WTC11 (cell line): Measurements from ENCODE around the gene RLN3. TPM values are rescaled to one million over a fixed set of nuclear protein-coding genes. Genes with fewer than 3 reads are reported as not detected.
A peak's percentile ranks its signal among the peaks of the same experiment; 100 is the strongest.

Source experiments
- ATAC-seq: fragments of 200-7000 bp; cut with Tn5 transposase; 2 replicates; pipeline ENCODE4 v1.10.0; 2021; ENCODE audit warnings: mild to moderate bottlenecking, moderate library complexity
- CTCF ChIA-PET: fragments of 300-600 bp; sonication (Branson Sonifier 250); formaldehyde crosslinking; loops from one replicate; lab custom pipeline; 2021; ENCODE audit warnings: antibody characterized with exemption; lab: Charles Lee
- POLR2A ChIA-PET: fragments of 350-600 bp; sonication (Branson Sonifier 250); formaldehyde crosslinking; loops from one replicate; lab custom pipeline; 2021; ENCODE audit warnings: antibody characterized with exemption; lab: Charles Lee
- DNase-seq: peaks from one replicate; pipeline ENCODE4 v3.0.0; 2021; ENCODE audit warnings: low spot score
- H3K27ac Mint-ChIP-seq: 2 replicates; pipeline ENCODE4 v1.8.0; 2021; ENCODE audit warnings: mixed read lengths
- H3K27me3 Mint-ChIP-seq: 2 replicates; pipeline ENCODE4 v1.8.0; 2021; ENCODE audit warnings: low read depth, mild to moderate bottlenecking, moderate library complexity, mixed read lengths
- H3K36me3 Mint-ChIP-seq: 2 replicates; pipeline ENCODE4 v1.8.0; 2021; ENCODE audit warnings: mixed read lengths
- H3K4me1 Mint-ChIP-seq: 2 replicates; pipeline ENCODE4 v1.8.0; 2022; ENCODE audit warnings: mixed read lengths
- H3K4me3 Mint-ChIP-seq: 2 replicates; pipeline ENCODE4 v1.8.0; 2021; ENCODE audit warnings: mild to moderate bottlenecking, moderate library complexity, mixed read lengths
- H3K9me3 Mint-ChIP-seq: 2 replicates; pipeline ENCODE4 v1.8.0; 2021; ENCODE audit warnings: mixed read lengths
- CREB1 ChIP-seq: sonication (generic); formaldehyde crosslinking; IDR thresholded peaks from 2 replicates; pipeline ENCODE4 v1.8.0; 2023; ENCODE audit warnings: mild to moderate bottlenecking, missing genetic modification reagents
- ELF4 ChIP-seq: sonication (generic); formaldehyde crosslinking; IDR thresholded peaks from 2 replicates; pipeline ENCODE4 v1.8.1; 2022; ENCODE audit warnings: low read depth, mild to moderate bottlenecking, moderate library complexity, missing genetic modification reagents
- EMX1 ChIP-seq: fragments of 250-450 bp; sonication (Bioruptor Pico); IDR thresholded peaks from 2 replicates; pipeline ENCODE4 v1.8.0; 2021; ENCODE audit warnings: mild to moderate bottlenecking
- FOXJ3 ChIP-seq: sonication (generic); formaldehyde crosslinking; IDR thresholded peaks from 2 replicates; pipeline ENCODE4 v1.9.0; 2021; ENCODE audit warnings: missing genetic modification reagents, mild to moderate bottlenecking, borderline replicate concordance
- FOXK1 ChIP-seq: sonication (generic); formaldehyde crosslinking; IDR thresholded peaks from 2 replicates; pipeline ENCODE4 v1.8.0; 2022; ENCODE audit warnings: mild to moderate bottlenecking, moderate library complexity, missing genetic modification reagents
- FOXP1 ChIP-seq: sonication (generic); formaldehyde crosslinking; IDR thresholded peaks from 2 replicates; pipeline ENCODE4 v1.8.0; 2022; ENCODE audit warnings: missing genetic modification reagents, mild to moderate bottlenecking, moderate library complexity, borderline replicate concordance
- JAZF1 ChIP-seq: fragments of 250-450 bp; sonication (Bioruptor Pico); IDR thresholded peaks from 2 replicates; pipeline ENCODE4 v1.9.0; 2021; ENCODE audit warnings: moderate library complexity, mild to moderate bottlenecking, inconsistent platforms
- JUN ChIP-seq: sonication (generic); formaldehyde crosslinking; IDR thresholded peaks from 2 replicates; pipeline ENCODE4 v1.8.0; 2023; ENCODE audit warnings: mild to moderate bottlenecking, missing genetic modification reagents
- NFATC4 ChIP-seq: fragments of 250-450 bp; sonication (Bioruptor Pico); IDR thresholded peaks from 2 replicates; pipeline ENCODE4 v1.9.0; 2021; ENCODE audit warnings: mild to moderate bottlenecking
- NR3C1 ChIP-seq: sonication (generic); formaldehyde crosslinking; conservative IDR thresholded peaks from 2 replicates; pipeline ENCODE4 v1.8.1; 2023; ENCODE audit warnings: low read depth, mild to moderate bottlenecking, missing genetic modification reagents
- SMAD3 ChIP-seq: sonication (generic); formaldehyde crosslinking; IDR thresholded peaks from 2 replicates; pipeline ENCODE4 v1.8.0; 2022; ENCODE audit warnings: missing genetic modification reagents, mild to moderate bottlenecking, borderline replicate concordance
- SP1 ChIP-seq: sonication (generic); formaldehyde crosslinking; conservative IDR thresholded peaks from 2 replicates; pipeline ENCODE4 v1.8.1; 2022; ENCODE audit warnings: missing genetic modification reagents
- TCF7 ChIP-seq: sonication (generic); formaldehyde crosslinking; IDR thresholded peaks from 2 replicates; pipeline ENCODE4 v1.8.0; 2022; ENCODE audit warnings: mild to moderate bottlenecking, low read depth, missing genetic modification reagents, moderate library complexity
- TEAD4 ChIP-seq: sonication (generic); formaldehyde crosslinking; IDR thresholded peaks from 2 replicates; pipeline ENCODE4 v1.8.0; 2022; ENCODE audit warnings: mild to moderate bottlenecking, missing genetic modification reagents
- TP53 ChIP-seq: sonication (generic); formaldehyde crosslinking; IDR thresholded peaks from 2 replicates; pipeline ENCODE4 v1.8.1; 2023; ENCODE audit warnings: mild to moderate bottlenecking, missing genetic modification reagents
- ZBTB21 ChIP-seq: sonication (generic); formaldehyde crosslinking; IDR thresholded peaks from 2 replicates; pipeline ENCODE4 v1.8.1; 2023; ENCODE audit warnings: mild to moderate bottlenecking, missing genetic modification reagents, borderline replicate concordance
- ZNF121 ChIP-seq: sonication (generic); formaldehyde crosslinking; IDR thresholded peaks from 2 replicates; pipeline ENCODE4 v1.8.0; 2023; ENCODE audit warnings: missing genetic modification reagents
- total RNA-seq: library from RNA; stranded (reverse); gene quantifications from 3 replicates; pipeline ENCODE4 v1.2.3, GENCODE V29; 2021
- TF ChIP-seq, protein P1 (sequence below): fragments of 250-450 bp; sonication (Bioruptor Pico); conservative IDR thresholded peaks from 2 replicates; pipeline ENCODE4 v1.9.0; 2021; ENCODE audit warnings: mild to moderate bottlenecking
- TF ChIP-seq, protein P2 (sequence below): sonication (generic); formaldehyde crosslinking; IDR thresholded peaks from 2 replicates; pipeline ENCODE4 v1.8.0; 2022; ENCODE audit warnings: mild to moderate bottlenecking, missing genetic modification reagents
- TF ChIP-seq, protein P3 (sequence below): fragments of 250-450 bp; sonication (Bioruptor Pico); IDR thresholded peaks from 2 replicates; pipeline ENCODE4 v1.8.0; 2021; ENCODE audit warnings: mild to moderate bottlenecking
- TF ChIP-seq, protein P4 (sequence below): sonication (generic); formaldehyde crosslinking; IDR thresholded peaks from 2 replicates; pipeline ENCODE4 v1.8.0; 2022; ENCODE audit warnings: mild to moderate bottlenecking, missing genetic modification reagents
- TF ChIP-seq, protein P5 (sequence below): fragments of 250-450 bp; sonication (Bioruptor Pico); IDR thresholded peaks from 2 replicates; pipeline ENCODE4 v1.9.0; 2021; ENCODE audit warnings: moderate library complexity, mild to moderate bottlenecking, inconsistent platforms, borderline replicate concordance
- TF ChIP-seq, protein P6 (sequence below): sonication (generic); formaldehyde crosslinking; conservative IDR thresholded peaks from 2 replicates; pipeline ENCODE4 v1.8.1; 2022; ENCODE audit warnings: mild to moderate bottlenecking, missing genetic modification reagents

The RLN3 gene
- total RNA-seq, 1 experiment from 2014 or later: not detected

DNA sequence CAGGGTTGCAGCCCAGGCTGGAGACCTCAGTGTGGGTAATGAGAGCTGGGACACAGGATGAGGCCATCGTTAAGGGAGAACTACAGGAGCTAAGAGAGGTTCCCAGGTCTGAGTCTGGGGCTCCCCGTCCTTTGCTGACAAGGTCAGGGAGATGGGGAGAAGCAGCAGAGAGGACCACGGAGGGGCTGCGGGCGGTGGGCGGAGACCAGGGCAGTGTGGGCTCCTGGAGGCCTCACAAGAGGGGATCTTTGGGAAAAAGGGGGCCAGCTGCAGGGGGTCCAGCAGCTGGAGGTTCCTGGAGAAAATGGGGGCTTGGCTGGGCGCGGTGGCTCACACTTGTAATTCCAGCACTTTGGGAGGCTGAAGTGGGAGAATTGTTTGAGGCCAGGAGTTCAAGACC is 37.9 kb upstream of the RLN3 start:
- no peak for DNase-seq
- TF ChIP-seq ZBTB21 (CRISPR knock-in tag) (no peak), TEAD4 (CRISPR knock-in tag) (no peak), FOXP1 (CRISPR knock-in tag) (no peak), NFATC4 (no peak), JAZF1 (CRISPR knock-in tag) (no peak), CREB1 (CRISPR knock-in tag) (no peak), NR3C1 (CRISPR knock-in tag) (no peak), TCF7 (CRISPR knock-in tag) (no peak), SMAD3 (CRISPR knock-in tag) (no peak), ELF4 (no peak), FOXK1 (CRISPR knock-in tag) (no peak), JUN (no peak), EMX1 (CRISPR knock-in tag) (no peak)
- TF ChIP-seq, protein P1, sequence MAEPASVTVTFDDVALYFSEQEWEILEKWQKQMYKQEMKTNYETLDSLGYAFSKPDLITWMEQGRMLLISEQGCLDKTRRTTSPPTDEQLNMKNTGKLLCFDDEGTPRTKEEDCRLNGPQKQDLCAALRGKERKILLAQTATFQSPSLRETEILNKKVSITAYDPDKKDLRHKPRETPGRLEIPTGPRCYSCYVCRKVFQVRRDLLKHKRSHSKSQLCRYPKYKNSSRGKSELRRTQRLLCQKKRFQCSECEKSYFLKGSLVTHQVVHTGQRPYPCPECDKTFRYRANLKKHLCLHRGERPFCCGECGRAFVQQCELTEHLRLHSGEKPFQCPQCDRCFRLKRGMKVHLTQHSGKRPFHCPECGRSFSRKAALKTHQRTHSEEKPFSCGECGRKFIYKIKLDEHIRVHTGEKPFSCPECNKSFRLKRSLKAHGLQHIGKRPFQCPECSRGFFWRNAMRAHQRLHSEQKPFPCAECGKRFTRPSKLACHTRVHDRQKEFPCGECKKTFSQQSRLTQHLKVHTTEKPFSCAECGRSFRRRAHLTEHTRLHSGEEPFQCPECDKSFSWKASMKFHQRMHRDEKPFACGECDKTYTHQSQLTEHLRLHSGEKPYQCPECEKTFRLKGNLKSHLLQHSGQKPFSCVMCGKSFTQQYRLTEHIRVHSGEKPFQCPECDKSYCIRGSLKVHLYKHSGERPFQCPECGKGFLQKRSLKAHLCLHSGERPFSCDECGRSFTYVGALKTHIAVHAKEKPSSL (CRISPR knock-in tag): no peak
- TF ChIP-seq, protein P2, sequence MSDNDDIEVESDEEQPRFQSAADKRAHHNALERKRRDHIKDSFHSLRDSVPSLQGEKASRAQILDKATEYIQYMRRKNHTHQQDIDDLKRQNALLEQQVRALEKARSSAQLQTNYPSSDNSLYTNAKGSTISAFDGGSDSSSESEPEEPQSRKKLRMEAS (CRISPR knock-in tag): no peak
- TF ChIP-seq, protein P3, sequence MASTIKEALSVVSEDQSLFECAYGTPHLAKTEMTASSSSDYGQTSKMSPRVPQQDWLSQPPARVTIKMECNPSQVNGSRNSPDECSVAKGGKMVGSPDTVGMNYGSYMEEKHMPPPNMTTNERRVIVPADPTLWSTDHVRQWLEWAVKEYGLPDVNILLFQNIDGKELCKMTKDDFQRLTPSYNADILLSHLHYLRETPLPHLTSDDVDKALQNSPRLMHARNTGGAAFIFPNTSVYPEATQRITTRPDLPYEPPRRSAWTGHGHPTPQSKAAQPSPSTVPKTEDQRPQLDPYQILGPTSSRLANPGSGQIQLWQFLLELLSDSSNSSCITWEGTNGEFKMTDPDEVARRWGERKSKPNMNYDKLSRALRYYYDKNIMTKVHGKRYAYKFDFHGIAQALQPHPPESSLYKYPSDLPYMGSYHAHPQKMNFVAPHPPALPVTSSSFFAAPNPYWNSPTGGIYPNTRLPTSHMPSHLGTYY (CRISPR knock-in tag): no peak
- TF ChIP-seq, protein P4, sequence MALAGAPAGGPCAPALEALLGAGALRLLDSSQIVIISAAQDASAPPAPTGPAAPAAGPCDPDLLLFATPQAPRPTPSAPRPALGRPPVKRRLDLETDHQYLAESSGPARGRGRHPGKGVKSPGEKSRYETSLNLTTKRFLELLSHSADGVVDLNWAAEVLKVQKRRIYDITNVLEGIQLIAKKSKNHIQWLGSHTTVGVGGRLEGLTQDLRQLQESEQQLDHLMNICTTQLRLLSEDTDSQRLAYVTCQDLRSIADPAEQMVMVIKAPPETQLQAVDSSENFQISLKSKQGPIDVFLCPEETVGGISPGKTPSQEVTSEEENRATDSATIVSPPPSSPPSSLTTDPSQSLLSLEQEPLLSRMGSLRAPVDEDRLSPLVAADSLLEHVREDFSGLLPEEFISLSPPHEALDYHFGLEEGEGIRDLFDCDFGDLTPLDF: no peak
- TF ChIP-seq, protein P5, sequence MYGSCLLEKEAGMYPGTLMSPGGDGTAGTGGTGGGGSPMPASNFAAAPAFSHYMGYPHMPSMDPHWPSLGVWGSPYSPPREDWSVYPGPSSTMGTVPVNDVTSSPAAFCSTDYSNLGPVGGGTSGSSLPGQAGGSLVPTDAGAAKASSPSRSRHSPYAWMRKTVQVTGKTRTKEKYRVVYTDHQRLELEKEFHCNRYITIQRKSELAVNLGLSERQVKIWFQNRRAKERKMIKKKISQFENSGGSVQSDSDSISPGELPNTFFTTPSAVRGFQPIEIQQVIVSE (CRISPR knock-in tag): no peak
- TF ChIP-seq, protein P6, sequence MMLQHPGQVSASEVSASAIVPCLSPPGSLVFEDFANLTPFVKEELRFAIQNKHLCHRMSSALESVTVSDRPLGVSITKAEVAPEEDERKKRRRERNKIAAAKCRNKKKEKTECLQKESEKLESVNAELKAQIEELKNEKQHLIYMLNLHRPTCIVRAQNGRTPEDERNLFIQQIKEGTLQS (CRISPR knock-in tag): no peak
- no peak for ATAC-seq
- Mint-ChIP-seq H3K27ac (peak overlapping the region; percentile 73), H3K9me3 (no peaks in the 10 kb centered on the region), H3K36me3 (peaks cover 8% of the 10 kb centered on the region), H3K4me3 (no peak overlapping the region), H3K27me3 (no peaks in the 10 kb centered on the region), H3K4me1 (peaks cover 47% of the 10 kb centered on the region)
- ChIA-PET POLR2A (interaction anchor here (1.6 kb wide), 1 partner anchor 12 kb away, joined by 7 read pairs; no protein-coding TSS in a partner anchor), CTCF (interaction anchor here (1.1 to 3.4 kb wide), 4 partner anchors 11 to 69 kb away, joined by 5 to 22 read pairs (median 13); no protein-coding TSS in a partner anchor)

DNA sequence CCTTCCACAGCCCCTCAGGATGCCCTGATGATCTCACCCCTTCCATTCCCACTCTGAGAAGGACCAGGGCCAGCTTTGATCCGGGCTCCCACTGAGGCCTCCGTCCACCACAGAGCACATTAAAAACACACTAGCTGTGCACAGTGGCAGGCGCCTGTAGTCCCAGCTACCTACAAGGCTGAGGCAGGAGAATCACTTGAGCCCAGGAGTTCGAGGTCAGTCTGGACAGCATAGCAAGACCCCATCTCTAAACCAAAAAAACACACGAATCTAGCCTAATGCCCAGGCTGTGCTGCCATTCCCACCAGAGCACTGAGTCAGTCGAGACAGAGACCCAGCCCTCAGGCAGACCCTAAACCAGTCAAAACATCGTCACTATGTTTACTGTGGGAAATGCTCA is 35.9 kb upstream of the RLN3 start:
- H3K4me3 Mint-ChIP-seq: no peak overlapping the region
- peaks cover 8% of the 10 kb centered on the region for H3K36me3 Mint-ChIP-seq
- ATAC-seq (no peak), DNase-seq (no peak)
- peaks cover 32% of the 10 kb centered on the region for H3K4me1 Mint-ChIP-seq
- no peak overlapping the region for H3K27ac Mint-ChIP-seq
- peak; percentile 75; the same call in 1 of the 2 replicates for TF ChIP-seq ZNF121
- TF ChIP-seq, protein P4: no peak
- no peak for TF ChIP-seq FOXJ3
- no peak for TF ChIP-seq TP53 (CRISPR knock-in tag)
- TF ChIP-seq SP1: no peak
- TF ChIP-seq, protein P6 (CRISPR knock-in tag): no peak
- H3K9me3 Mint-ChIP-seq: no peaks in the 10 kb centered on the region
- CTCF ChIA-PET: interaction anchor here (2.2 to 2.5 kb wide), 2 partner anchors 40 to 67 kb away, joined by 9 to 11 read pairs; partner anchors contain the start of gene IL27RA
- POLR2A ChIA-PET: no interaction called here
- no peaks in the 10 kb centered on the region for H3K27me3 Mint-ChIP-seq
